Neural crest cell (in vitro differentiated cells): ENCODE measurements around the gene HDAC11. TPM values are rescaled to one million over a fixed set of nuclear protein-coding genes. Genes with fewer than 3 reads are reported as not detected.

Experiments used
- DNase-seq: peaks from one replicate; pipeline ENCODE4 v3.0.0; 2021; ENCODE audit warnings: low read depth, mixed read lengths, low spot score
- H3K27ac Mint-ChIP-seq: one replicate; pipeline ENCODE4 v1.8.0; 2021; ENCODE audit warnings: mild to moderate bottlenecking, mixed read lengths; ENCODE audit not compliant: unreplicated experiment
- H3K27me3 Mint-ChIP-seq: 2 replicates; pipeline ENCODE4 v1.8.0; 2021; ENCODE audit warnings: low read depth, mild to moderate bottlenecking, mixed read lengths
- H3K36me3 Mint-ChIP-seq: 2 replicates; pipeline ENCODE4 v1.8.0; 2021; ENCODE audit warnings: low read depth, mild to moderate bottlenecking, mixed read lengths
- H3K4me1 Mint-ChIP-seq: 2 replicates; pipeline ENCODE4 v1.8.0; 2021; ENCODE audit warnings: mixed read lengths
- H3K4me3 Mint-ChIP-seq: one replicate; pipeline ENCODE4 v1.8.0; 2021; ENCODE audit warnings: mild to moderate bottlenecking, mixed read lengths
- H3K9me3 Mint-ChIP-seq: 2 replicates; pipeline ENCODE4 v1.8.0; 2021; ENCODE audit warnings: mixed read lengths
- CTCF ChIP-seq: fragments of 200-600 bp; sonication (generic); conservative IDR thresholded peaks from 2 replicates; pipeline ENCODE4 v1.5.0; 2021; ENCODE audit warnings: antibody characterized with exemption, mild to moderate bottlenecking
- total RNA-seq: library from RNA; stranded (reverse); gene quantifications from 2 replicates; pipeline ENCODE4 v1.2.1, GENCODE V29; 2021

The HDAC11 gene
- total RNA-seq, 1 donor from 2014 or later, result 14.0 TPM

GRCh38 chr3:13544951-13545651 is 65.0 kb downstream of the HDAC11 start:
- H3K9me3 Mint-ChIP-seq, result no peaks in the 10 kb centered on the region
- no peak for DNase-seq
- peaks cover 19% of the 10 kb centered on the region for H3K4me1 Mint-ChIP-seq
- H3K4me3 Mint-ChIP-seq, result no peak overlapping the region
- H3K36me3 Mint-ChIP-seq, result no peaks in the 10 kb centered on the region
- H3K27ac Mint-ChIP-seq, result no peak overlapping the region
- peaks cover 14% of the 10 kb centered on the region for H3K27me3 Mint-ChIP-seq
- TF ChIP-seq CTCF, result no peak

- no peaks in the 10 kb centered on the region for H3K36me3 Mint-ChIP-seq
- peaks cover 19% of the 10 kb centered on the region for H3K4me1 Mint-ChIP-seq
- no peak for TF ChIP-seq CTCF
- H3K4me3 Mint-ChIP-seq, result no peak overlapping the region
- DNase-seq, result no peak
- peaks cover 17% of the 10 kb centered on the region for H3K27me3 Mint-ChIP-seq
- H3K9me3 Mint-ChIP-seq, result no peaks in the 10 kb centered on the region
- H3K27ac Mint-ChIP-seq, result no peak overlapping the region
Observed at GRCh38 chr3:13545952-13546454, 65.9 kb downstream of the HDAC11 start.

GRCh38 chr3:13546667-13547171 is 66.6 kb downstream of the HDAC11 start:
- no peak for TF ChIP-seq CTCF
- H3K36me3 Mint-ChIP-seq, result no peaks in the 10 kb centered on the region

GRCh38 chr3:13547591-13548371 is 67.7 kb downstream of the HDAC11 start:
- DNase-seq, result no peak
- Mint-ChIP-seq H3K9me3 (no peaks in the 10 kb centered on the region), H3K27me3 (peaks cover 17% of the 10 kb centered on the region), H3K27ac (no peak overlapping the region), H3K4me1 (peaks cover 19% of the 10 kb centered on the region), H3K36me3 (no peaks in the 10 kb centered on the region), H3K4me3 (peak overlapping the region; percentile 38)
- no peak for TF ChIP-seq CTCF

More at GRCh38 chr3:13546667-13547171, 66.6 kb downstream of the HDAC11 start:
- DNase-seq, result no peak
- Mint-ChIP-seq H3K27ac (no peak overlapping the region), H3K9me3 (no peaks in the 10 kb centered on the region), H3K4me3 (no peak overlapping the region), H3K4me1 (peaks cover 19% of the 10 kb centered on the region), H3K27me3 (peaks cover 17% of the 10 kb centered on the region)

- Mint-ChIP-seq H3K4me3 (peak within 1 kb of the TSS; percentile 65), H3K27ac (no peak within 1 kb of the TSS), H3K4me1 (peaks cover 19% of the 10 kb centered on the region), H3K36me3 (no peaks in the 10 kb centered on the region), H3K9me3 (no peaks in the 10 kb centered on the region), H3K27me3 (peaks cover 17% of the 10 kb centered on the region)
- peak; percentile 51 for DNase-seq
- TF ChIP-seq CTCF, result no peak
Observed at GRCh38 chr3:13548696-13549622, 68.9 kb downstream of the HDAC11 start, which contains the start of gene FBLN2. Gene FBLN2 (plus strand): TSS chr3:13549125. CDS start chr3:13570356, 21,231 bp downstream.
